ENCODE data around the gene TLE5. TPM values are rescaled to one million over a fixed set of nuclear protein-coding genes. Genes with fewer than 3 reads are reported as not detected.

Gene TLE5
- total and polyA plus RNA-seq, 7 donors = 561 to 714 (median 588) TPM

GRCh38 chr19:3036119-3036976, 25.9 kb downstream of the TLE5 start:
- H3K27me3 ChIP-seq = no peaks in the 10 kb centered on the region
- intact Hi-C loops (cut with DNase I) = no loop called here
- TF ChIP-seq CTCF (IDR thresholded peaks at IDR 0.05) (peak in 1 of 4 experiments; percentile 10), EP300 (IDR thresholded peaks at IDR 0.05) (no peak), POLR2AphosphoS5 (IDR thresholded peaks at IDR 0.05) (peak; percentile 37 to 63 (median 50)), POLR2A (IDR thresholded peaks at IDR 0.05) (no peak)
- DNase-seq = peak; percentile 97
- no peaks in the 10 kb centered on the region for H3K9me3 ChIP-seq
- H3K27ac ChIP-seq = peak overlapping the region; percentile 81 to 96 (median 93)
- WGBS, 2 donors = 1% methylated on average over 44 of the region's 44 CpGs
- no peaks in the 10 kb centered on the region for H3K36me3 ChIP-seq
- peak overlapping the region; percentile 43 to 66 (median 49) for H3K4me3 ChIP-seq
- peaks cover 0 to 22% (median 17%) of the 10 kb centered on the region in 4 donors for H3K4me1 ChIP-seq

GRCh38 chr19:3035542-3036118, 26.7 kb downstream of the TLE5 start:
- H3K27me3 ChIP-seq = no peaks in the 10 kb centered on the region
- peak overlapping the region; percentile 81 to 96 (median 93) for H3K27ac ChIP-seq
- peak overlapping the region; percentile 43 to 66 (median 49) for H3K4me3 ChIP-seq
- TF ChIP-seq CTCF (IDR thresholded peaks at IDR 0.05) (no peak), EP300 (IDR thresholded peaks at IDR 0.05) (no peak), POLR2AphosphoS5 (IDR thresholded peaks at IDR 0.05) (peak; percentile 48 to 78 (median 66)), POLR2A (IDR thresholded peaks at IDR 0.05) (peak in 1 of 2 donors; percentile 42)
- intact Hi-C loops (cut with DNase I) = loop anchor here (2.0 kb wide), 1 partner anchor 57 kb away; no protein-coding TSS in a partner anchor
- H3K36me3 ChIP-seq = no peaks in the 10 kb centered on the region
- WGBS, 2 donors = 0% methylated on average over 29 of the region's 29 CpGs
- no peaks in the 10 kb centered on the region for H3K9me3 ChIP-seq
- H3K4me1 ChIP-seq = peaks cover 0 to 21% (median 17%) of the 10 kb centered on the region in 4 donors
- DNase-seq = peak; percentile 100

- no peak for TF ChIP-seq EP300 (IDR thresholded peaks at IDR 0.05)
- no peak for TF ChIP-seq POLR2AphosphoS5 (IDR thresholded peaks at IDR 0.05)
- no peak for TF ChIP-seq POLR2A (IDR thresholded peaks at IDR 0.05)
- TF ChIP-seq CTCF (IDR thresholded peaks at IDR 0.05) = no peak
- peak; percentile 75 for DNase-seq
- intact Hi-C loops (cut with DNase I) = loop anchor here (2.0 kb wide), 1 partner anchor 56 kb away; no protein-coding TSS in a partner anchor
- WGBS, 2 donors = 4 to 10% methylated on average over 28 of the region's 28 CpGs
- Histone ChIP-seq H3K27me3 (no peaks in the 10 kb centered on the region), H3K4me3 (peak overlapping the region; percentile 41 to 66 (median 48)), H3K27ac (peak overlapping the region; percentile 81 to 96 (median 93)), H3K4me1 (peaks cover 0 to 21% (median 18%) of the 10 kb centered on the region in 4 donors), H3K36me3 (no peaks in the 10 kb centered on the region), H3K9me3 (no peaks in the 10 kb centered on the region)
Observed at GRCh38 chr19:3034656-3035541, 27.4 kb downstream of the TLE5 start.

- no peak for DNase-seq
- intact Hi-C loops (cut with DNase I) = loop anchor here (2.0 kb wide), 1 partner anchor 56 kb away; no protein-coding TSS in a partner anchor
- H3K36me3 ChIP-seq = no peaks in the 10 kb centered on the region
- no peak overlapping the region for H3K4me3 ChIP-seq
- peak overlapping the region in 2 of 4 donors; percentile 81 to 95 for H3K27ac ChIP-seq
- H3K9me3 ChIP-seq = no peaks in the 10 kb centered on the region
- no peak for TF ChIP-seq POLR2A (IDR thresholded peaks at IDR 0.05)
- TF ChIP-seq POLR2AphosphoS5 (IDR thresholded peaks at IDR 0.05) = no peak
- no peak for TF ChIP-seq CTCF (IDR thresholded peaks at IDR 0.05)
- no peak for TF ChIP-seq EP300 (IDR thresholded peaks at IDR 0.05)
- no peaks in the 10 kb centered on the region for H3K27me3 ChIP-seq
- H3K4me1 ChIP-seq = peaks cover 0 to 27% (median 23%) of the 10 kb centered on the region in 4 donors
Observed at GRCh38 chr19:3034406-3034655, 28.0 kb downstream of the TLE5 start.

Measured in sigmoid colon (tissue), 7 donors.